HG03039 (cell line): ENCODE data around the gene TSBP1.
"Not testable (repeated sequence)": the region's sequence is repeated elsewhere in the genome, so short reads cannot be mapped to it uniquely, and the experiment has no call there.

Source experiments
- ATAC-seq: cut with Tn5 transposase; IDR thresholded peaks from one replicate; pipeline ENCODE4 v1.9.1; 2021; ENCODE audit warnings: mild to moderate bottlenecking, moderate library complexity; ENCODE audit not compliant: unreplicated experiment

TSBP1 gene

GRCh38 chr6:32290886-32291450 is 80.7 kb downstream of the TSBP1 start:
- no peak for ATAC-seq

DNA sequence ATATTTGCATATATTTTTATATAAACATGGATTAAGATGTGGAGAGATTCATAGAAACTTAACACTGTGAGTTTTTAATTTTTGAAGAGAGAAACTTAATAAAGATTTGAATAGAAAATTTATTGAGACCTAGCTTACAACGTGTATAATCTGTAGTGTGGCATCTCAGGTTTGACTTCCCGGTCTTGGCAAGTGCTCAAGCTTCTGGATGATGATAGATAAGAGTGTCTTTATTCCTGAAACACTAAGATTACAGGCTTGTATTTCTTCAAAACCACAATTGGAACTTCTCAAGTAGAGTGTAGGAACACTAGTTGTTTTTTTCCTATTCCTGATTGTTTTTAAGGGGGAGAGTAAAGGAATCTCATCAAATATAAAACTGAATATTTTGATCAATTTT is 83.3 kb downstream of the TSBP1 start:
- ATAC-seq, result no peak

GRCh38 chr6:32273801-32274577 is 97.7 kb downstream of the TSBP1 start:
- ATAC-seq, result not testable (repeated sequence)

DNA sequence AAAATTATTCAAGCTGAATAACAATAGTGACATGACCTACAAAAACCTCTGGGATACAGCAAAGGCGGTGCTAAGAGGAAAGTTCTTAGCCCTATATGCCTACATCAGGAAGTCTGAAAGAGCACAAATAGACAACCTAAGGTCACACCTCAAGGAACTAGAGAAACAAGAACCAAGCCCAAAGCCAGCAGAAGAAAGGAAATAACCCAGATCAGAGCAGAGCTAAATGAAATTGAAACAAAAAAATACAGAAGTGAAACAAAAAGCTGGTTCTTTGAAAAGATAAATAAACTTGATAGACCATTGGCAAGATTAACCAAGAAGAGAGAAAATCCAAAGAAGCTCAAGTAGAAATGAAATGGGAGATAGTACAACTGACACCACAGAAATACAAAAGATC is 100.3 kb downstream of the TSBP1 start:
- ATAC-seq, result no peak

- not testable (repeated sequence) for ATAC-seq
Observed at GRCh38 chr6:32268459-32268858, 103.2 kb downstream of the TSBP1 start.

DNA sequence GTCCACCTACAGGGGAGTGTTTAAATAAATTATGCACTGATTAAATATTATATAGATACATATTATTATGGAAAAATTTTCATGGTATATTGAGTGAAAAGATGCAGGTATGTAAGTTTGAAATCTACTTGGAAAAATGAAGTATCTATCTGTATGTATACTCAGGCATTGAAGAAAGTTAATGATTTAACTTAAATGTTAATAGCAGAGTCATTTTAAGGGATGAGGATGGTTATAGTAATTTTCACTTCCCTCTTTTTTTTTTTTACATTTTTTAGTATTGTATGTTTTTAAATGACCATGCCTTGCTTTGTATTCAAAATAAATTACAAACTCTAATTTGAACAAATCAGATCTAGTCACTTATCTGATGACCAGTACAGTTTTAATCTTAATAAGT is 104.7 kb downstream of the TSBP1 start:
- no peak for ATAC-seq

DNA sequence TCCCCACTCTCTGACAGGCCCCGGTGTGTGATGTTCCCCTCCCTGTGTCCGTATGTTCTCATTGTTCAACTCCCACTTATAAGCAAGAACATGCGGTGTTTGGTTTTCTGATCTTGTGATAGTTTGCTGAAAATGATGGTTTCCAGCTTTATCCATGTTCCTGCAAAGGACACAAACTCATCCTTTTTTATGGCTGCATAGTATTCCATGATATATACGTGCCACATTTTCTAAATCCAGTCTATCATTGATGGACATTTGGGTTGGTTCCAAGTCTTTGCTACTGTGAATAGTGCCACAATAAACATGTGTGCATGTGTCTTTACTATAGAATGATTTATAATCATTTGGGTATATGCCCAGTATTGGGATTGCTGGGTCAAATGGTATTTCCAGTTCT is 114.4 kb downstream of the TSBP1 start:
- not testable (repeated sequence) for ATAC-seq

DNA sequence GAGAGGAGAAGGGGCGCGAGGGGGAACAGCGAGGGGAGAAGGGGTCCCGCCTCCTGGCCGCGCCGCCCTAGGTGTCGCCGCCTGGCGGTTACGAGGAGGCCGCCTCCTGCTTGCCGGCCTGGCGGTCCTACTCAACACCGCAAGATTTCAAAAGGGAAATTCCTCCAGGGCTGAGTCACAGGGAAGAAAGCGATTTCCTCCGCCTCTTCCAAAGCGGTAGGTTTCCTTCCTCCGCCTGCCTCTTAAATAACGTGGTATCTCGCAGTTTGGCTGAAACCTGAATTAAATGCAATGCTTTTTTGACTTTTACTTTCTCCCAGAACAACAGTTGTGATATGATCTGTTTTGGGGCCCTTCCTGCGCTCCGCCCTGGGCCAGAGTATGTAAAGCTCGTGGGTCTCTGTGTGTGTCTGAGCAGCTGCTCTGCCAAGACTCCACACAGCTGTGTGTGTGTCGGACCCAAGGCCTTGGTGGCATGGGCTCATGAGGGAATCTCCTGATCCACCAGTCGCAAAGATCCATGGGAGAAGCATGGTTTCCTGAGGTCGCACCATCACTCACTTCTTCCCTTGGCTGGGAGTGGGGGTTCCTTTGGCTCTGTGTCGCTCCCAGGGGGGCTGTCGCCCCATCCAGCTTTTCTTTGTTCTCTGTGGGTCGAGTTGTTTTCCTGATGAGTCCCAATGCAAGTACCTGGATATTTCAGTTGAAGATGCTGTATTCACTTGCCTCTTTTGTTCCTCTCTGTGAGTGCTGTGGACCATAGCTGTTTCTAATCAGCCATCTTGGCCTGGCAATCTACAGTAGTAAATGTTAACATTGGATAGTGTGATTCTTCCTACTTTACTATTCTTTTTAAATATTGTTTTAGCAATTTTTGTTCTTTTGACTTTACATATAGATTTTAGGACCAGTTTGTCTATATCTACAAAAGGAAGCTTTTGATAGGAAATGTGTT is 116.2 kb downstream of the TSBP1 start:
- ATAC-seq, result peak; percentile 68

DNA sequence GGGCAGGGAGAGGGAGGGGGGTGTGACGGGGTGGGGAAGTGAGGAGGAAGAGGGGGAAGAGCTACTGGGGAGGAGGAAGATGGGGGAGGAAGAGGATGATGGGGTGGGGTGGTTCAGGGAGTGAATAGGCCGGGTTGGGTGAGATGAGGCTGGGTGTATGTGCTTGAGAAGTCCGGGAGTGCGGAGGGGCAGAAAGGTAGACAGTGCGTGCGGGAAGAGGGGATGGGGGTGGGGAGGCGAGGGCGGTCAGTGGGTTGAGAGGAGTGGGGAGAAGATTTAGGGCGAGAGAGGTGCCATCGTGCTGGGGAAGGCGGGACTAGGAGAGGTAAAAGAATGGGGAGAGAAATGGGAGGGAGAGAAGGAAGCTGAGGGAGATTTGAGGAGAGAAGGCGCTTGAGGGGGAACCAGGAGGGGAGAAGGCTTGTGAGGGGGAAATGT is 116.9 kb downstream of the TSBP1 start:
- no peak for ATAC-seq

DNA sequence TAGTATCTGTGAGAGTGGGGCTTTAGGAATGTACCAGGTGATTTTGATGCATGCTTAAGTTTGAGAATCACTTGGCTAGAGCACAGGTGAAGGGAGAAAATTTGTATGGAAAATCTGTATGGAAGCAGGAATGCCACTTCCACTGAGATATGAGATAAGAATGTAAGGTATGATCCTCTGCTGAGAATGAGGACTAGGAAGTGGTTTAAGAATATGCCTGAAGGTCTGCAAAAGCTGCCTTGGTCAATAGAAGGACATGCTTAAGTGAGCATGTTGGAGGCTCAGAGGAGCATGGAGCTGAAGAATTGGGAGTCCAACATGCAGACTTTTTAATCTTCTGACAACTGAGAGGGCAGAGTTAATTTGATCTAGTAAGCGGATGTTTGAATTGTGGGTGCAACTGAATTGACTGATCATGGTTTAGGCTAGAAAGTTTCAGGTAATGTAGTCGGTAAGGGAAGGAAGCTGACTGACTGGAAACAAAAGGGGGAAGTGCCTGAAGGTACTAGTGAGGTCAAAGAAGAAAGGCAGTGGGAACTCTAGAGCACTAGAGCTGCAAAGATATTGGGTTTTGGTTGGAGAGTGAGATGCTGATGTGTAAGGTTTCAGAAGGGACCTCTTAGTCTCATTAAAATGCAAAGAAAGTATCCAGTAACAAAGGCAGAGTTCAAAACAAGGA is 119.2 kb downstream of the TSBP1 start:
- no peak for ATAC-seq

DNA sequence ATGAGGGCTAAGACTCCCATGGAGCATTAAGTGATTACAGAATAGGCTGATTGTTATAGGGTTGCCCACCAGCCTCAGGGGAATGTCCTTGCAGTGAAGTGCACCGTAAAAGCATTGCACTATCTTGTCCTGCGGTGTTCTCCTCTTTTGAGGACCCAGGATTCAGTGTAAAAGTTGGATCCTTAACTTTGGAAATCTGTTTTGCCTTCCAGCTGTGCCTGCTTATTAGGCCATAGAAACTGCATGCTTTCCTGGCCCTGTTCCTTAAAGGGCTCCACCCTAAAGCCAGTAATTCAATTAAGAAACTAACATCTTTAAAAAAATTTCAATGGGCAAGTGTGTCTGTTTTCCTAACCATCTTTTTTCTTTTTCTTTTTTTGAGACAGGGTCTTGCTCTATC is 122.4 kb downstream of the TSBP1 start:
- no peak for ATAC-seq

- ATAC-seq, result no peak
Observed at GRCh38 chr6:32247401-32247800, 124.3 kb downstream of the TSBP1 start.

GRCh38 chr6:32244946-32245398 is 126.7 kb downstream of the TSBP1 start:
- ATAC-seq, result no peak

DNA sequence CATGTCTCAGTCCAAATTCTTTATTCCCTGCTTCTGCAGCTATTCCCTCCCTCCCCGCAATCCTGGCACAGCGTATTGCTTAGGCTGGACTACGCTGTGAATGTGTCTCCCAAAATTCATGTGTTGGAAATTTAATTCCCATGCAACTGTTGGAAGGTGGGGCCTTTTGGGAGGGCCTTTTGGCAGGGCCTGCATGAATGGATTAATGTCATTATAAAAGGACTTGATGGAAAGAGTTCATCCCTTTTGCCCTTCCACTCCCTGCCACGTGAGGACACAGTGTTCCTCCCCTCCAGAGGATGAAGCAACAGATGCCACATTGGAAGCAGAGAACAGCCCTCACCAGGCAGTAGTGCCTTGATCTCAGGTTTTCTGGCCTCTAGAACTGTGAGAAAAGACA is 127.4 kb downstream of the TSBP1 start:
- ATAC-seq, result no peak
